GM12872 (cell line): ENCODE results near the gene ZC3H10.

Source experiments
- CTCF ChIP-seq: IDR thresholded peaks from 3 replicates; pipeline ENCODE4 v1.5.1; 2011; ENCODE audit warnings: low read depth, mild to moderate bottlenecking, low read length, moderate library complexity; ENCODE audit not compliant: insufficient read depth

The ZC3H10 gene

DNA sequence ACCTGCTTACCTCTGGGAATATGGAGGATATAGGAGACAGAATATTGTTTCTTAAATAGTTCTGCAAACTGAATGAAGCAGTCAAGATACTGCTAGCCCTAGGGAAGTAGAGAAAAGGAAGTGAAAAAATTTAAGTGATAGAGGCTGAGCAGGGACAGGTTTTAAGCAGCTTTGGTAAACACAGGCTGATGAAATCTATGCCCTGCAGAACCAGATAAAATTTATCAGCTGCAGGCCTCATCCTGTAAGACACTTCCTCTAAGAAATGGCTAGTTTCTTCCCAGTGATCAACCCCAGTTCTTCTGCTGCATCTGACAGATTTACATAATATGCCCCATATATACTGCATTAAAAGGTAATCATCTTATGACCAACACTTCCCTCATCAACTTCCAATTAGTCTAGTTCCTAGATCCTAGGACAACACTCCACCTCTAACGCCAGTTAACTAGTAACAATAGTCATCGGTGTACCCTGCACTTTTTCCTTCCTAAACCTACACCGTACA is 8.7 kb downstream of the ZC3H10 start:
- no peak for TF ChIP-seq CTCF

DNA sequence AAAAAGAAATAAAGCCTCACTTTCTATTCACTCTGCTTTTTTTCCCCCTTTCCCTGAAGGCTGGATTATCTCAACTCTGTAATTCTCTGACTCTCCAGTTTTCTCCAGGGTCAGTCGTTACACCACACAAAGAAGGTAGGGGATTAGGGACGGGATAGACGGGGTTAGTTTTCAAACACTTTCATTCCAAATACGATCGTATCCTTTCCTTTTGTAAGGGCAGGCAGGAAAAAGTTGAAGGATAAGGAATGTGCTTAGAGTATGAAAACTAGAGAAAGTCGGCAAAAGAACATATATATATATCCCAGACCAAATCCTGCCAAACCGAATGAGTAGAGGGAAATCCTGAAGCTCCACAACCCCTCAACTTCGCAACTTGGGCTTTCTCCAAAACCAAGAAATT is 9.4 kb downstream of the ZC3H10 start:
- no peak for TF ChIP-seq CTCF

- TF ChIP-seq CTCF, result no peak
Observed at GRCh38 chr12:56127888-56128669, 10.0 kb downstream of the ZC3H10 start, which contains the start of gene ESYT1. Gene ESYT1 (plus strand): TSS chr12:56128267. CDS start chr12:56128320, 53 bp downstream.

- no peak for TF ChIP-seq CTCF
Observed at GRCh38 chr12:56128670-56129205, 10.7 kb downstream of the ZC3H10 start.

GRCh38 chr12:56129206-56129941 is 11.3 kb downstream of the ZC3H10 start:
- TF ChIP-seq CTCF, result no peak

DNA sequence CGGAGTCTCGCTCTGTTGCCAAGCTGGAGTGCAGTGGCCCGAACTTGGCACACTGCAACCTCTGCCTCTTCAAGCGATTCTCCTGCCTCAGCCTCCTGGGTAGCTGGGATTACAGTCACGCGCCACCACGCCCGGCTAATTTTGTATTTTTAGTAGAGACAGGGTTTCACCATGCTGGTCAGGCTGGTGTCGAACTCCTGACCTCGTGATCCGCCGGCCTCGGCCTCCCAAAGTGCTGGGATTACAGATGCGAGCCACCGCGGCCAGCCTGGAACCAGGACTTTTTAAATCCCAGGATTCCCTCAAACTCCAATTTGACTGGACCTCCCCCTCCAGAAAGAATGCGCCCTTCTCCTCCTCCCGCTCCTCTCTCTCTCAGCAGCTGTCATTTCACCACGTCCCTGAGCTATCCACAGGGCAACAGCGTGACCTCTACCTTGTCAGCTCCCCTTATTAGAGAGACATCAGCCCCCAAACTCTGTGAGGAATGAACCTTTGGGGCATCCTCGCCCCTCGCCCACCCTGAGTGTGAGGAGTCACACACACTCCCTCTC is 12.0 kb downstream of the ZC3H10 start:
- no peak for TF ChIP-seq CTCF

- no peak for TF ChIP-seq CTCF
Observed at GRCh38 chr12:56130876-56131275, 12.8 kb downstream of the ZC3H10 start.
